HuH-7.5 (cell line): Measurements from ENCODE around the gene RASL11A.
"Not testable (repeated sequence)": the region's sequence is repeated elsewhere in the genome, so short reads cannot be mapped to it uniquely, and the experiment has no call there.

Experiments
- DNase-seq: peaks from one replicate; pipeline ENCODE4 v3.0.0; 2011; ENCODE audit warnings: low spot score

The RASL11A gene

GRCh38 chr13:27300941-27301586 lies 30.4 kb downstream of the RASL11A start:
- DNase-seq, result no peak

GRCh38 chr13:27302643-27303262 lies 32.1 kb downstream of the RASL11A start:
- no peak for DNase-seq

GRCh38 chr13:27304099-27304498 lies 33.5 kb downstream of the RASL11A start:
- no peak for DNase-seq

GRCh38 chr13:27304611-27305010 lies 34.0 kb downstream of the RASL11A start:
- DNase-seq, result no peak

GRCh38 chr13:27306364-27306763 lies 35.7 kb downstream of the RASL11A start:
- no peak for DNase-seq

GRCh38 chr13:27308941-27309340 lies 38.3 kb downstream of the RASL11A start:
- no peak for DNase-seq

- DNase-seq, result no peak
Observed at GRCh38 chr13:27309401-27309958, 38.9 kb downstream of the RASL11A start.

GRCh38 chr13:27309967-27310598 lies 39.5 kb downstream of the RASL11A start:
- no peak for DNase-seq

GRCh38 chr13:27310946-27311345 lies 40.3 kb downstream of the RASL11A start:
- DNase-seq, result no peak

GRCh38 chr13:27311518-27312210 lies 41.0 kb downstream of the RASL11A start:
- DNase-seq, result no peak

- DNase-seq, result no peak
Observed at GRCh38 chr13:27313770-27314169, 43.1 kb downstream of the RASL11A start.

GRCh38 chr13:27319404-27319803 lies 48.8 kb downstream of the RASL11A start:
- no peak for DNase-seq

- DNase-seq, result no peak
Observed at GRCh38 chr13:27321468-27322431, 51.1 kb downstream of the RASL11A start.

GRCh38 chr13:27322443-27322842 lies 51.8 kb downstream of the RASL11A start:
- DNase-seq, result not testable (repeated sequence)
